B cell (primary cell): Measurements from ENCODE around the gene SMIM41. TPM values are rescaled to one million over a fixed set of nuclear protein-coding genes. Genes with fewer than 3 reads are reported as not detected.

Source experiments
- ATAC-seq: fragments of 200-7000 bp; cut with Tn5 transposase; one replicate; pipeline ENCODE4 v1.10.0; 2021; ENCODE audit warnings: low read depth, mild to moderate bottlenecking, moderate number of reproducible peaks, moderate library complexity
- CTCF ChIA-PET: fragments of 350-600 bp; sonication (Branson Sonifier 250); formaldehyde crosslinking; loops from one replicate; lab custom pipeline; 2021; ENCODE audit warnings: antibody characterized with exemption, inconsistent platforms; lab: Charles Lee
- POLR2A ChIA-PET: fragments of 350-600 bp; sonication (Branson Sonifier 250); formaldehyde crosslinking; loops from one replicate; lab custom pipeline; 2021; ENCODE audit warnings: antibody characterized with exemption; lab: Charles Lee
- DNase-seq: peaks from one replicate; pipeline ENCODE4 v3.0.0; 2013
- H2AFZ ChIP-seq: 2 replicates; pipeline ENCODE4 v1.6.1; 2012; ENCODE audit warnings: mild to moderate bottlenecking, low read depth, low read length; ENCODE audit not compliant: insufficient read depth, poor library complexity, severe bottlenecking
- H3K27ac ChIP-seq, 2 donors: 1 replicate in 1 of 2; 2 replicates in 1 of 2; pipeline ENCODE4 v1.5.1; 2012 to 2013; ENCODE audit warnings: low read length in 2 of 2, mild to moderate bottlenecking in 2 of 2, moderate library complexity in 1 of 2
- H3K27me3 ChIP-seq, 4 experiments: fragments of 200-600 bp in 1 of 4; sonication (generic) in 1 of 4; replicated peaks in 1 of 4; 1 replicate in 2 of 4; 2 replicates in 2 of 4; pipeline versions ENCODE4 v1.6.1 to v1.7.0; 2013 to 2016; ENCODE audit warnings: low read length in 3 of 4, mild to moderate bottlenecking in 2 of 4, mixed read lengths in 1 of 4, moderate library complexity in 1 of 4; ENCODE audit not compliant: insufficient read depth in 4 of 4, control insufficient read depth in 3 of 4; ENCODE audit errors: control extremely low read depth in 1 of 4
- H3K36me3 ChIP-seq, 2 experiments: replicated peaks in 1 of 2; 1 replicate in 1 of 2; 2 replicates in 1 of 2; pipeline versions ENCODE4 v1.6.1 to v1.7.1; 2013; ENCODE audit warnings: low read length in 1 of 2; ENCODE audit not compliant: insufficient read depth in 2 of 2, control insufficient read depth in 1 of 2; ENCODE audit errors: control extremely low read depth in 1 of 2, extremely low read depth in 1 of 2
- H3K4me1 ChIP-seq, 2 donors: fragments of 200-600 bp in 1 of 2; sonication (generic) in 1 of 2; 1 replicate in 1 of 2; 2 replicates in 1 of 2; pipeline versions ENCODE4 v1.5.1 to v1.6.1; 2013 to 2017; ENCODE audit warnings: low read length in 2 of 2; ENCODE audit not compliant: control insufficient read depth in 2 of 2, insufficient read depth in 2 of 2
- H3K4me2 ChIP-seq: replicated peaks from 2 replicates; pipeline ENCODE3; 2012; ENCODE audit warnings: mild to moderate bottlenecking, low read depth, low read length; ENCODE audit not compliant: poor library complexity, severe bottlenecking
- H3K4me3 ChIP-seq, 5 experiments: fragments of 200-600 bp in 1 of 5; sonication (generic) in 1 of 5; 1 replicate in 3 of 5; 2 replicates in 2 of 5; pipeline versions ENCODE4 v1.5.1 to v1.7.0; 2011 to 2016; ENCODE audit warnings: low read length in 4 of 5, mild to moderate bottlenecking in 4 of 5, low read depth in 2 of 5, control low read depth in 1 of 5, moderate library complexity in 1 of 5; ENCODE audit not compliant: insufficient read depth in 1 of 5; ENCODE audit errors: control extremely low read depth in 1 of 5, extremely low read depth in 1 of 5
- H3K79me2 ChIP-seq: fragments of 200-600 bp; sonication (generic); one replicate; pipeline ENCODE4 v1.6.0; 2016; ENCODE audit warnings: low read length; ENCODE audit not compliant: control insufficient read depth, insufficient read depth
- H3K9ac ChIP-seq: fragments of 200-600 bp; sonication (generic); 2 replicates; pipeline ENCODE4 v1.6.1; 2017; ENCODE audit warnings: mild to moderate bottlenecking, low read length, moderate library complexity
- H3K9me3 ChIP-seq, 3 donors: one replicate each; pipeline versions ENCODE4 v1.6.1 to v1.7.1; 2013; ENCODE audit warnings: low read length in 2 of 3; ENCODE audit not compliant: control insufficient read depth in 2 of 3, insufficient read depth in 1 of 3; ENCODE audit errors: control extremely low read depth in 1 of 3
- H4K20me1 ChIP-seq: 2 replicates; pipeline ENCODE4 v1.6.0; 2012; ENCODE audit warnings: mild to moderate bottlenecking, low read length; ENCODE audit not compliant: insufficient read depth, control insufficient read depth, poor library complexity, severe bottlenecking
- H3K27ac Mint-ChIP-seq: one replicate; pipeline ENCODE4 v1.8.0; 2021; ENCODE audit warnings: mixed read lengths
- H3K27me3 Mint-ChIP-seq: one replicate; pipeline ENCODE4 v1.8.0; 2021; ENCODE audit warnings: mixed read lengths
- H3K4me1 Mint-ChIP-seq: one replicate; pipeline ENCODE4 v1.8.0; 2021; ENCODE audit warnings: mixed read lengths
- H3K4me3 Mint-ChIP-seq: one replicate; pipeline ENCODE4 v1.8.0; 2021; ENCODE audit warnings: mixed read lengths
- H3K9me3 Mint-ChIP-seq: one replicate; pipeline ENCODE4 v1.8.0; 2022; ENCODE audit warnings: mixed read lengths; ENCODE audit not compliant: insufficient read depth
- EZH2 ChIP-seq: IDR thresholded peaks from 2 replicates; pipeline ENCODE4 v1.6.1; 2012; ENCODE audit warnings: borderline replicate concordance, low read depth, mild to moderate bottlenecking, moderate library complexity, low read length; ENCODE audit not compliant: insufficient read depth, poor library complexity, severe bottlenecking
- WGBS: methylation state at CpG from one replicate; pipeline ENCODE4 v1.1.5; 2013; ENCODE audit warnings: missing lambda C conversion rate; ENCODE audit not compliant: insufficient coverage; 5-methylcytosine and 5-hydroxymethylcytosine counted together
- intact Hi-C: fragments of 100-400 bp; cut with micrococcal nuclease; formaldehyde crosslinking; loops from one replicate; pipeline ENCODE4 v1.10.0; 2022
- polyA plus RNA-seq: library from polyadenylated mRNA; depleted of rRNA; stranded (reverse); fragments of >200 nt; gene quantifications from 2 replicates; pipeline ENCODE4 v1.2.3, GENCODE V29; 2012
- total RNA-seq, 2 donors: library from RNA; stranded (reverse); fragments of 120-200 nt in 1 of 2; gene quantifications; 1 replicate in 1 of 2; 2 replicates in 1 of 2; pipeline versions ENCODE4 v1.2.3 to v1.2.4, GENCODE V29; 2013 to 2022
- TF ChIP-seq, protein P1 (sequence below): fragments of 200-600 bp; IDR thresholded peaks from one replicate; pipeline ENCODE4 v1.8.0; 2022; ENCODE audit warnings: antibody characterized with exemption, mild to moderate bottlenecking

SMIM41 gene
- total and polyA plus RNA-seq, 2 donors (not counting 1 experiment from before 2014, with no cell fraction given) = 0.12 TPM; not detected in 1

DNA sequence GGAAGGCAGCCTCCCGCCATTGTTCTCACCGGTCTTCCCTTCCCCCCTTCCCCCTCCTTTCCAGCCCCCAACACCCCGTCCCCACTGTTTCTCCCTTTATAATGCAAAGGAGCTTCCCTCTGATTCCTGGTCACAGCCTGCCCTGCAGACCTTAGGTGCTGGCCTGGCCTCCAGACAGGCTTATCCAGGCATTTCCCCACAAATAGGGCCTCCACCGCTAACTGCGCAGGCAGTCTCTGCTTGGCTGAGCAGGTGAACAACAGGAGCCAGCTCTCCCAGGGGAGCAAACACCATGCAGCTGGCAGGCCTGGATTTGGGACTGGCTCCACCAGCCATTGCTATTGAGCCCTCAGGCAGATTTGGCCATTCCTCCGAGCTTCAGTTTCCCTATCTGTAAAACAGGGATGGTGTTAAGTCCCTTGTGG is 46.0 kb downstream of the SMIM41 start:
- Mint-ChIP-seq H3K4me1 (peaks cover 9% of the 10 kb centered on the region), H3K27me3 (peaks cover 21% of the 10 kb centered on the region), H3K4me3 (no peak overlapping the region), H3K9me3 (no peaks in the 10 kb centered on the region), H3K27ac (no peak overlapping the region)
- POLR2A ChIA-PET = no interaction called here
- TF ChIP-seq EZH2 = no peak
- TF ChIP-seq, protein P1, sequence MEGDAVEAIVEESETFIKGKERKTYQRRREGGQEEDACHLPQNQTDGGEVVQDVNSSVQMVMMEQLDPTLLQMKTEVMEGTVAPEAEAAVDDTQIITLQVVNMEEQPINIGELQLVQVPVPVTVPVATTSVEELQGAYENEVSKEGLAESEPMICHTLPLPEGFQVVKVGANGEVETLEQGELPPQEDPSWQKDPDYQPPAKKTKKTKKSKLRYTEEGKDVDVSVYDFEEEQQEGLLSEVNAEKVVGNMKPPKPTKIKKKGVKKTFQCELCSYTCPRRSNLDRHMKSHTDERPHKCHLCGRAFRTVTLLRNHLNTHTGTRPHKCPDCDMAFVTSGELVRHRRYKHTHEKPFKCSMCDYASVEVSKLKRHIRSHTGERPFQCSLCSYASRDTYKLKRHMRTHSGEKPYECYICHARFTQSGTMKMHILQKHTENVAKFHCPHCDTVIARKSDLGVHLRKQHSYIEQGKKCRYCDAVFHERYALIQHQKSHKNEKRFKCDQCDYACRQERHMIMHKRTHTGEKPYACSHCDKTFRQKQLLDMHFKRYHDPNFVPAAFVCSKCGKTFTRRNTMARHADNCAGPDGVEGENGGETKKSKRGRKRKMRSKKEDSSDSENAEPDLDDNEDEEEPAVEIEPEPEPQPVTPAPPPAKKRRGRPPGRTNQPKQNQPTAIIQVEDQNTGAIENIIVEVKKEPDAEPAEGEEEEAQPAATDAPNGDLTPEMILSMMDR = no peak
- Histone ChIP-seq H3K27ac (no peak overlapping the region), H3K27me3 (peaks cover 0 to 31% (median 9%) of the 10 kb centered on the region in 4 experiments), H2AFZ (no peak overlapping the region), H3K36me3 (no peaks in the 10 kb centered on the region), H4K20me1 (no peaks in the 10 kb centered on the region), H3K4me3 (no peak overlapping the region), H3K79me2 (no peaks in the 10 kb centered on the region), H3K9me3 (no peaks in the 10 kb centered on the region), H3K4me1 (peaks cover 3 to 6% of the 10 kb centered on the region in 2 donors), H3K9ac (no peak overlapping the region), H3K4me2 (no peak overlapping the region)
- intact Hi-C loops = no loop called here
- ATAC-seq (no peak), DNase-seq (no peak)
- WGBS = 81% methylated on average over 5 of the region's 6 CpGs
- CTCF ChIA-PET = interaction anchor here (0.7 to 11.3 kb wide), 3 partner anchors 32 to 133 kb away, joined by 3 to 407 read pairs (median 6); no protein-coding TSS in a partner anchor

DNA sequence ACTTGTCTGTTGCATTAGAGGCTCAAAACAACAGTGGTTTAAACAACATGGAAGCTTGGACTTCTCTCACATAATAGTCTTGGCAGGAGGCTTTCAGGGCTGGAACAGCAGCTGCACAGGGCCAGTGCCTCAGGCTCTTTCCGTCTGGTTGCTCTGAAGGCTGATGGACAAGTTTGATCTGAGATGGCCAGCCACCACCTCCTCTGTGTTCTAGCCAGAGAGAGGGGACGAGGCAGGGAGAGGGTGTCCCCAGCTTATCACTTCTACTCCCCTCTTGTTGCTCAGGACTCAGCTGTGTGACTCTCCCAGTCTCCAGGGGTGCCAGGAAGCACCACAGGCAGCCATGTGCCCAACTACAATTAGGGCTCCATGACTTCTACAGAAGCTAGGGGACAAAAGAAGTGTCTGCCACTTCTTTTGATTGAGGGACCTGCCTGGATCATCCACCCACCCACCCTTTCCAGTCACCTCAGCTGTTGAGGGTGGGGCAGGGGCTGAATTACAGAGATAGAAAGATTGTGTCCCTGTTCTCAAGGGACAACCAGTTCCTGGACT is 46.6 kb downstream of the SMIM41 start:
- WGBS = 100% methylated on average over 1 of the region's 2 CpGs
- no peak overlapping the region for H2AFZ ChIP-seq
- no peak overlapping the region for H3K4me2 ChIP-seq
- no peak overlapping the region for H3K27ac Mint-ChIP-seq
- no peaks in the 10 kb centered on the region for H4K20me1 ChIP-seq
- H3K27me3 ChIP-seq = peaks cover 0 to 31% (median 9%) of the 10 kb centered on the region in 4 experiments
- intact Hi-C loops = no loop called here
- POLR2A ChIA-PET = no interaction called here
- no peak overlapping the region for H3K4me3 Mint-ChIP-seq
- CTCF ChIA-PET = interaction anchor here (1.5 to 11.3 kb wide), 2 partner anchors 101 to 134 kb away, joined by 6 to 407 read pairs; no protein-coding TSS in a partner anchor
- no peaks in the 10 kb centered on the region for H3K9me3 Mint-ChIP-seq
- H3K36me3 ChIP-seq = no peaks in the 10 kb centered on the region
- no peak overlapping the region for H3K27ac ChIP-seq
- peaks cover 21% of the 10 kb centered on the region for H3K27me3 Mint-ChIP-seq
- H3K4me3 ChIP-seq = no peak overlapping the region
- TF ChIP-seq, protein P1 = no peak
- TF ChIP-seq EZH2 = no peak
- H3K4me1 Mint-ChIP-seq = peaks cover 6% of the 10 kb centered on the region
- ATAC-seq = no peak
- no peak for DNase-seq
- H3K9me3 ChIP-seq = peaks cover 0 to 5% (median 0%) of the 10 kb centered on the region in 3 donors
- H3K4me1 ChIP-seq = peaks cover 3 to 6% of the 10 kb centered on the region in 2 donors
- no peaks in the 10 kb centered on the region for H3K79me2 ChIP-seq
- no peak overlapping the region for H3K9ac ChIP-seq
